Spleen (tissue), 11 donors: ENCODE data around the gene TMEM232. TPM values are rescaled to one million over a fixed set of nuclear protein-coding genes. Genes with fewer than 3 reads are reported as not detected.
"Not testable (repeated sequence)": the region's sequence is repeated elsewhere in the genome, so short reads cannot be mapped to it uniquely, and the experiment has no call there.

ENCODE experiments used
- DNase-seq: peaks from one replicate; pipeline ENCODE4 v3.0.0-alpha.2; 2020
- H3K27ac ChIP-seq, 8 donors: fragments of 200-600 bp; sonication (generic) in 7 of 8; 1 replicate in 4 of 8; 2 replicates in 4 of 8; pipeline versions ENCODE4 v1.5.0 to v1.8.0; 2016 to 2021; ENCODE audit warnings: inconsistent platforms in 4 of 8, mild to moderate bottlenecking in 4 of 8, moderate library complexity in 1 of 8
- H3K27me3 ChIP-seq, 7 donors: fragments of 200-600 bp; sonication (generic) in 6 of 7; replicated peaks in 1 of 7; 1 replicate in 4 of 7; 2 replicates in 3 of 7; pipeline versions ENCODE4 v1.5.0 to v1.8.0; 2016 to 2021; ENCODE audit warnings: inconsistent platforms in 3 of 7, mild to moderate bottlenecking in 1 of 7
- H3K36me3 ChIP-seq, 6 donors: fragments of 200-600 bp; sonication (generic) in 5 of 6; 1 replicate in 4 of 6; 2 replicates in 2 of 6; pipeline versions ENCODE4 v1.5.0 to v1.8.0; 2016 to 2021; ENCODE audit warnings: inconsistent platforms in 2 of 6
- H3K4me1 ChIP-seq, 6 donors: fragments of 200-600 bp; sonication (generic) in 5 of 6; 1 replicate in 3 of 6; 2 replicates in 3 of 6; pipeline versions ENCODE4 v1.5.0 to v1.8.0; 2016 to 2021; ENCODE audit warnings: inconsistent platforms in 3 of 6
- H3K4me3 ChIP-seq, 8 donors: fragments of 200-600 bp; sonication (generic) in 7 of 8; 1 replicate in 4 of 8; 2 replicates in 4 of 8; pipeline versions ENCODE4 v1.5.0 to v1.8.0; 2016 to 2021; ENCODE audit warnings: inconsistent platforms in 4 of 8, mild to moderate bottlenecking in 4 of 8, moderate library complexity in 2 of 8
- H3K9me3 ChIP-seq, 8 donors: fragments of 200-600 bp; sonication (generic) in 7 of 8; 1 replicate in 4 of 8; 2 replicates in 4 of 8; pipeline versions ENCODE4 v1.5.0 to v1.8.0; 2016 to 2021; ENCODE audit warnings: inconsistent platforms in 4 of 8
- POLR2A ChIP-seq, 3 donors: fragments of 450-650 bp; IDR thresholded peaks; one replicate each; pipeline ENCODE4 v1.5.1; 2017; ENCODE audit warnings: antibody characterized with exemption in 3 of 3, mild to moderate bottlenecking in 1 of 3
- POLR2AphosphoS5 ChIP-seq, 3 donors: sonication (generic); formaldehyde crosslinking; IDR thresholded peaks; one replicate each; pipeline ENCODE4 v1.5.1; 2017; ENCODE audit warnings: antibody characterized with exemption in 3 of 3
- WGBS, 5 donors: extraction: QIAGEN DNeasy Blood & Tissue Kit in 3 of 5; methylation state at CpG; one replicate each; pipeline versions ENCODE4 v1.1.5 to v1.1.7; 2013 to 2018; 5-methylcytosine and 5-hydroxymethylcytosine counted together
- intact Hi-C: fragments of 100-400 bp; cut with DNase I; formaldehyde crosslinking; loops from one replicate; pipeline ENCODE4 v1.15.0; 2023; ENCODE audit warnings: low total_unique reads
- polyA plus RNA-seq, 3 donors: library from polyadenylated mRNA; stranded (reverse); fragments of 200-250 nt; gene quantifications; one replicate each; pipeline ENCODE4 v1.2.1, GENCODE V29; 2013
- total RNA-seq, 7 donors: library from RNA; depleted of rRNA in 3 of 7; stranded (reverse); fragments of >200 nt in 3 of 7; fragmentation: NEBNext Ultra II Directional in 4 of 7; extraction: Animal tissue kit (Norgen Biotek cat#: 25700) in 4 of 7; gene quantifications; one replicate each; pipeline versions ENCODE4 v1.1.0 to v1.2.1, GENCODE V29; 2016 to 2021
- TF ChIP-seq, protein P1 (sequence below), 11 experiments: fragments of 200-600 bp in 7 of 11; fragments of 450-650 bp in 4 of 11; sonication (generic) in 4 of 11; IDR thresholded peaks in 8 of 11; conservative IDR thresholded peaks in 3 of 11; 1 replicate in 7 of 11; 2 replicates in 4 of 11; pipeline versions ENCODE4 v1.4.0 to v1.8.0; 2016 to 2021; ENCODE audit warnings: antibody characterized with exemption in 11 of 11, inconsistent platforms in 4 of 11, mild to moderate bottlenecking in 1 of 11
- donor health status: healthy with polysubstance abuse.
- donor health status: DM: no; HTN: no; CAD: no; lungs with moderate emphysema.
- donor health status: DM: no; HTN: no; CAD: no.
- donor health status: Bipolar disorder and iron deficiency.
- donor health status: healthy.
- donor health status: DM: no; HTN: no; CAD: no.
- donor health status: DM: yes; HTN: yes; CAD: no.

Gene TMEM232
- total and polyA plus RNA-seq, 10 donors: 0.11 to 4.3 (median 2.6) TPM

DNA sequence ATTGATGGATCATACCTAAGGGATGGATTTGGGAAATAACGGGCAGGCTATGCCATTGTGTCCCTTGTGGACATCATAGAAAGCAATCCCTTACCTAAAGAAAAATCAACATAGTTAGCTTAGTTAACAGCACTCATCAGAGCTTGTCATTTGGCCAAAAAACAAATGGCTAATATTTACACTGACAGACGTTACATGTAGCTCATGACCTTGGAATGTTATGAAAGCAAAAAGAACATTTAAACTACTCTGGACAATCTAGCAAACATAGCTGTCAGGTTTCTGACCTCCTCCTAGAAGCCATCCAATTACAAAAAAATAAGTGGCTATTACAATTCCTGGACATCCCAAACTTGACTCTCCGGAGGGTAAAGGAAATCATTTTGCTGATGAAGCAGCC, 23.8 kb downstream of the TMEM232 start:
- TF ChIP-seq, protein P1, sequence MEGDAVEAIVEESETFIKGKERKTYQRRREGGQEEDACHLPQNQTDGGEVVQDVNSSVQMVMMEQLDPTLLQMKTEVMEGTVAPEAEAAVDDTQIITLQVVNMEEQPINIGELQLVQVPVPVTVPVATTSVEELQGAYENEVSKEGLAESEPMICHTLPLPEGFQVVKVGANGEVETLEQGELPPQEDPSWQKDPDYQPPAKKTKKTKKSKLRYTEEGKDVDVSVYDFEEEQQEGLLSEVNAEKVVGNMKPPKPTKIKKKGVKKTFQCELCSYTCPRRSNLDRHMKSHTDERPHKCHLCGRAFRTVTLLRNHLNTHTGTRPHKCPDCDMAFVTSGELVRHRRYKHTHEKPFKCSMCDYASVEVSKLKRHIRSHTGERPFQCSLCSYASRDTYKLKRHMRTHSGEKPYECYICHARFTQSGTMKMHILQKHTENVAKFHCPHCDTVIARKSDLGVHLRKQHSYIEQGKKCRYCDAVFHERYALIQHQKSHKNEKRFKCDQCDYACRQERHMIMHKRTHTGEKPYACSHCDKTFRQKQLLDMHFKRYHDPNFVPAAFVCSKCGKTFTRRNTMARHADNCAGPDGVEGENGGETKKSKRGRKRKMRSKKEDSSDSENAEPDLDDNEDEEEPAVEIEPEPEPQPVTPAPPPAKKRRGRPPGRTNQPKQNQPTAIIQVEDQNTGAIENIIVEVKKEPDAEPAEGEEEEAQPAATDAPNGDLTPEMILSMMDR (IDR thresholded peaks at IDR 0.05 in 8 of 11, conservative IDR thresholded peaks at IDR 0.05 in 3 of 11): no peak
- TF ChIP-seq POLR2A (IDR thresholded peaks at IDR 0.05) (no peak), POLR2AphosphoS5 (IDR thresholded peaks at IDR 0.05) (no peak)
- 57 to 74% (median 66%) methylated on average over 3 of the region's 3 CpGs for WGBS, 5 donors
- no peak overlapping the region for H3K4me3 ChIP-seq

GRCh38 chr5:110702300-110702699, 24.2 kb downstream of the TMEM232 start:
- Histone ChIP-seq H3K27ac (no peak overlapping the region), H3K27me3 (no peaks in the 10 kb centered on the region), H3K9me3 (no peaks in the 10 kb centered on the region), H3K4me1 (no peaks in the 10 kb centered on the region), H3K36me3 (no peaks in the 10 kb centered on the region), H3K4me3 (no peak overlapping the region)
- TF ChIP-seq, protein P1 (IDR thresholded peaks at IDR 0.05 in 8 of 11, conservative IDR thresholded peaks at IDR 0.05 in 3 of 11): no peak
- TF ChIP-seq POLR2AphosphoS5 (IDR thresholded peaks at IDR 0.05) (no peak), POLR2A (IDR thresholded peaks at IDR 0.05) (no peak)
- WGBS, 5 donors: 60 to 77% (median 76%) methylated on average over 1 of the region's 1 CpG
- no peak for DNase-seq
- intact Hi-C loops: no loop called here

More for the DNA sequence above, 23.8 kb downstream of the TMEM232 start:
- H3K9me3 ChIP-seq: no peaks in the 10 kb centered on the region
- H3K27ac ChIP-seq: no peak overlapping the region
- no peaks in the 10 kb centered on the region for H3K27me3 ChIP-seq
- H3K36me3 ChIP-seq: no peaks in the 10 kb centered on the region
- H3K4me1 ChIP-seq: no peaks in the 10 kb centered on the region
- intact Hi-C loops: no loop called here
- no peak for DNase-seq

GRCh38 chr5:110692669-110693068, 33.8 kb downstream of the TMEM232 start:
- H3K27me3 ChIP-seq, intact Hi-C loops, H3K36me3 ChIP-seq, DNase-seq, H3K4me1 ChIP-seq, H3K4me3 ChIP-seq, H3K27ac ChIP-seq: not testable (repeated sequence)
- H3K9me3 ChIP-seq: peaks cover 0 to 10% (median 4%) of the 10 kb centered on the region in 8 donors
- 72 to 87% (median 77%) methylated on average over 4 to 5 of the region's 5 CpGs for WGBS, 5 donors

- H3K27me3 ChIP-seq, intact Hi-C loops, H3K4me1 ChIP-seq, H3K4me3 ChIP-seq, H3K36me3 ChIP-seq, H3K27ac ChIP-seq, DNase-seq, H3K9me3 ChIP-seq: not testable (repeated sequence)
- WGBS, 5 donors: 81 to 100% (median 91%) methylated on average over 1 of the region's 1 CpG
Observed at GRCh38 chr5:110690587-110690986, 35.9 kb downstream of the TMEM232 start.

GRCh38 chr5:110687485-110687884, 39.0 kb downstream of the TMEM232 start:
- intact Hi-C loops: no loop called here

More at GRCh38 chr5:110687485-110687884, 39.0 kb downstream of the TMEM232 start:
- Histone ChIP-seq H3K4me1 (no peaks in the 10 kb centered on the region), H3K27me3 (no peaks in the 10 kb centered on the region), H3K27ac (no peak overlapping the region), H3K36me3 (no peaks in the 10 kb centered on the region), H3K9me3 (peaks cover 0 to 7% (median 4%) of the 10 kb centered on the region in 8 donors), H3K4me3 (no peak overlapping the region)
- no peak for TF ChIP-seq POLR2A (IDR thresholded peaks at IDR 0.05)
- TF ChIP-seq, protein P1 (IDR thresholded peaks at IDR 0.05 in 8 of 11, conservative IDR thresholded peaks at IDR 0.05 in 3 of 11): no peak
- no peak for TF ChIP-seq POLR2AphosphoS5 (IDR thresholded peaks at IDR 0.05)
- 84 to 96% (median 90%) methylated on average over 1 of the region's 1 CpG for WGBS, 5 donors
- DNase-seq: no peak
